ENCODE measurements around the gene GSS.

DNA sequence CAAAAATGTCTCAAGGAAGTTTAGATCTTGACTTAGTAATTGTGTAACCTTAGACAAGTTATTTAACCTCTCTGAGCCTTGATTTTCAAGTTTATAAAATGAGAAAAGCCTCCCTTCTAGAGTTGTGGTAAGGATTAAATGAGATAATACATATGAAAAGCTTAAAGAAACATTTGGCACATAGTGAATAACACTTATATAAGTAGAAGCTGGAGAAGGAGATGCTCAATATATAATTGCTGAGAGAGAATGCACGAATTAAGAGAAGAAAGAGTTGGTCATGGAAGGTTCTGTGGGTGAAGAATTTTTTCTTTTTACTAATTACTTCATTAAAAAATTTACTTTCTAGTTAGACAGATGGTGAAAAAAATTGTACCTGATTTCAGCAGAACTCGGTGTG lies 73.9 kb downstream of the GSS start:
- TF ChIP-seq, protein P1, sequence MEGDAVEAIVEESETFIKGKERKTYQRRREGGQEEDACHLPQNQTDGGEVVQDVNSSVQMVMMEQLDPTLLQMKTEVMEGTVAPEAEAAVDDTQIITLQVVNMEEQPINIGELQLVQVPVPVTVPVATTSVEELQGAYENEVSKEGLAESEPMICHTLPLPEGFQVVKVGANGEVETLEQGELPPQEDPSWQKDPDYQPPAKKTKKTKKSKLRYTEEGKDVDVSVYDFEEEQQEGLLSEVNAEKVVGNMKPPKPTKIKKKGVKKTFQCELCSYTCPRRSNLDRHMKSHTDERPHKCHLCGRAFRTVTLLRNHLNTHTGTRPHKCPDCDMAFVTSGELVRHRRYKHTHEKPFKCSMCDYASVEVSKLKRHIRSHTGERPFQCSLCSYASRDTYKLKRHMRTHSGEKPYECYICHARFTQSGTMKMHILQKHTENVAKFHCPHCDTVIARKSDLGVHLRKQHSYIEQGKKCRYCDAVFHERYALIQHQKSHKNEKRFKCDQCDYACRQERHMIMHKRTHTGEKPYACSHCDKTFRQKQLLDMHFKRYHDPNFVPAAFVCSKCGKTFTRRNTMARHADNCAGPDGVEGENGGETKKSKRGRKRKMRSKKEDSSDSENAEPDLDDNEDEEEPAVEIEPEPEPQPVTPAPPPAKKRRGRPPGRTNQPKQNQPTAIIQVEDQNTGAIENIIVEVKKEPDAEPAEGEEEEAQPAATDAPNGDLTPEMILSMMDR (IDR thresholded peaks at IDR 0.05), result no peak
- TF ChIP-seq POLR2A (IDR thresholded peaks at IDR 0.05), result no peak

All from thyroid gland (tissue), 4 donors.